ENCODE data around the gene RBL1. TPM values are rescaled to one million over a fixed set of nuclear protein-coding genes. Genes with fewer than 3 reads are reported as not detected.
"Not testable (repeated sequence)": the region's sequence is repeated elsewhere in the genome, so short reads cannot be mapped to it uniquely, and the experiment has no call there.

The RBL1 gene
- total RNA-seq, 1 experiment from 2014 or later: 14.6 TPM

DNA sequence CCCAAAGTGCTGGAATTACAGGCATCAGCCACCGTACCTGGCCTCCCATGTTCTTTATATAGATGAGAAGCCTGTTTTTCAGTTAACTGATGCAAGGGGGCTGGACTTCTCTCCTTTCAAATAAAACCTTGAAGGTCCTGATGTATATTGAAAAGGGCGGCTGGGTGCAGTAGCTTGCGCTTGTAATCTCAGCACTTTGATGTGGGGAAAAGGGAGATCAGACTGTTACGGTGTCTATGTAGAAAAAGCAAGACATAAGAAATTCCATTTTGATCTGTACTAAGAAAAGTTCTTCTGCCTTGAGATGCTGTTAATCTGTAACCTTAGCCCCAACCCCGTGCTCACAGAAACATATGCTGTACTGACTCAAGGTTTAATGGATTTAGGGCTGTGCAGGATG lies 128.2 kb downstream of the RBL1 start:
- no peaks in the 10 kb centered on the region for H4K20me1 ChIP-seq (ENCODE audit: insufficient read depth)
- no peak for DNase-seq
- intact Hi-C loops (cut with micrococcal nuclease; ENCODE audit: unreplicated experiment): no loop called here
- H3K79me2 ChIP-seq (ENCODE audit: low read depth): no peaks in the 10 kb centered on the region
- no peaks in the 10 kb centered on the region for H3F3A ChIP-seq (ENCODE audit: insufficient read depth, low read depth)
- H3K9me3 ChIP-seq (ENCODE audit: insufficient read depth, low read depth): no peaks in the 10 kb centered on the region
- H3K9me2 ChIP-seq (ENCODE audit: insufficient read depth): no peaks in the 10 kb centered on the region
- no peak for TF ChIP-seq EZH2 (IDR thresholded peaks at IDR 0.05; ENCODE audit: low read depth)
- TF ChIP-seq, protein P1, sequence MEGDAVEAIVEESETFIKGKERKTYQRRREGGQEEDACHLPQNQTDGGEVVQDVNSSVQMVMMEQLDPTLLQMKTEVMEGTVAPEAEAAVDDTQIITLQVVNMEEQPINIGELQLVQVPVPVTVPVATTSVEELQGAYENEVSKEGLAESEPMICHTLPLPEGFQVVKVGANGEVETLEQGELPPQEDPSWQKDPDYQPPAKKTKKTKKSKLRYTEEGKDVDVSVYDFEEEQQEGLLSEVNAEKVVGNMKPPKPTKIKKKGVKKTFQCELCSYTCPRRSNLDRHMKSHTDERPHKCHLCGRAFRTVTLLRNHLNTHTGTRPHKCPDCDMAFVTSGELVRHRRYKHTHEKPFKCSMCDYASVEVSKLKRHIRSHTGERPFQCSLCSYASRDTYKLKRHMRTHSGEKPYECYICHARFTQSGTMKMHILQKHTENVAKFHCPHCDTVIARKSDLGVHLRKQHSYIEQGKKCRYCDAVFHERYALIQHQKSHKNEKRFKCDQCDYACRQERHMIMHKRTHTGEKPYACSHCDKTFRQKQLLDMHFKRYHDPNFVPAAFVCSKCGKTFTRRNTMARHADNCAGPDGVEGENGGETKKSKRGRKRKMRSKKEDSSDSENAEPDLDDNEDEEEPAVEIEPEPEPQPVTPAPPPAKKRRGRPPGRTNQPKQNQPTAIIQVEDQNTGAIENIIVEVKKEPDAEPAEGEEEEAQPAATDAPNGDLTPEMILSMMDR (conservative IDR thresholded peaks at IDR 0.05): no peak
- no peak overlapping the region for H3K27ac ChIP-seq
- no peak overlapping the region for H3K4me2 ChIP-seq
- H3K36me3 ChIP-seq (ENCODE audit: low read depth): no peaks in the 10 kb centered on the region
- H3K4me1 ChIP-seq (replicated peaks; ENCODE audit: insufficient read depth): no peaks in the 10 kb centered on the region
- ChIA-PET CTCF (no interaction called here), POLR2A (ENCODE audit: unreplicated experiment) (no interaction called here)
- no TSS peak for BruUV-seq (replicated peaks)
- no peak overlapping the region for H2AFZ ChIP-seq
- no peaks in the 10 kb centered on the region for H3K27me3 ChIP-seq (ENCODE audit: insufficient read depth, low read depth)
- no peak overlapping the region for H3K4me3 ChIP-seq

DNA sequence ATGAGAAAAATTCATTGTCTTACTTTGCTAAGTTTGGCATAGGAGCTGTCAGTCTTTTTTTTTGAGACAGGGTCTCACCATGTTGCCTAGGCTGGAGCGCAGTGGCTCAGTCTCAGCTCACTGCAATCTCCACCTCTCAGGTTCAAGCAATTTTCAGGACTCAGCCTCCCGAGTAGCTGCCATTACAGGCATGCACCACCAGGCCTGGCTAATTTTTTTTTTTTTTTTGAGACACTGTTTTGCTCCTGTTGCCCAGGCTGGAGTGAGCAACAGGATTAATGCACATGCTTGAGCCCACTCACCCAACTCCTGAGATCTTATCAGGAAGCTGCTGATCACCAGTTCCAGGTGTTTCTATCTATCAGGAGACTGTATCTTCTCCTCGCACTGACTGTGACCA lies 128.8 kb downstream of the RBL1 start:
- H3K36me3 ChIP-seq (ENCODE audit: low read depth); H3K27ac ChIP-seq; intact Hi-C loops (cut with micrococcal nuclease; ENCODE audit: unreplicated experiment); BruUV-seq (replicated peaks); H3K79me2 ChIP-seq (ENCODE audit: low read depth); H4K20me1 ChIP-seq (ENCODE audit: insufficient read depth); H3K4me1 ChIP-seq (replicated peaks; ENCODE audit: insufficient read depth); H3K4me3 ChIP-seq; H3K4me2 ChIP-seq; H3K27me3 ChIP-seq (ENCODE audit: insufficient read depth, low read depth); CTCF ChIA-PET; DNase-seq; POLR2A ChIA-PET (ENCODE audit: unreplicated experiment); H3K9me3 ChIP-seq (ENCODE audit: insufficient read depth, low read depth); H3F3A ChIP-seq (ENCODE audit: insufficient read depth, low read depth); H2AFZ ChIP-seq; H3K9me2 ChIP-seq (ENCODE audit: insufficient read depth): not testable (repeated sequence)

DNA sequence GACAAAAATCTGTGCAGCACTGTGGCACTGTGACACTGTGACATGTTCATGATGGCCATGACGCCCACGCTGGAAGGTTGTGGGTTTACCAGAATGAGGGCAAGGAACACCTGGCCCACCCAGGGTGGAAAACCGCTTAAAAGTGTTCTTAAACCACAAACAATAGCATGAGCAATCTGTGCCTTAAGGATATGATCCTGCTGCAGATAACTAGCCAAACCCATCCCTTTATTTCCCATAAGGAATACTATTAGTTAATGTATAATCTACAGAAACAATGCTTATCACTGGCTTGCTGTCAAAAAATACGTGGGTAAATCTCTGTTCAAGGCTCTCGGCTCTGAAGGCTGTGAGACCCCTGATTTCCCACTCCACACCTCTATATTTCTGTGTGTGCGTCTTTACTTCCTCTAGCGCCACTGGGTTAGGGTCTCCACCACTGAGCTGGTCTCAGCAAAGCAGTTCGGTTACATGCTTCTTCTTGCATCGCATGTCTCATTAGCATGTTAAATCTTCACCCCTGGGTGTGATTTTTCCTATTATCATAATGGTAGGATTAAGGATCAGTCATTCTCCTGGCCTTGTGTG lies 133.3 kb downstream of the RBL1 start:
- H3K9me3 ChIP-seq (ENCODE audit: insufficient read depth, low read depth); H3F3A ChIP-seq (ENCODE audit: insufficient read depth, low read depth); H3K4me3 ChIP-seq; H4K20me1 ChIP-seq (ENCODE audit: insufficient read depth); H2AFZ ChIP-seq; CTCF ChIA-PET; intact Hi-C loops (cut with micrococcal nuclease; ENCODE audit: unreplicated experiment); H3K27me3 ChIP-seq (ENCODE audit: insufficient read depth, low read depth); H3K36me3 ChIP-seq (ENCODE audit: low read depth); H3K4me2 ChIP-seq; BruUV-seq (replicated peaks); H3K9me2 ChIP-seq (ENCODE audit: insufficient read depth); H3K4me1 ChIP-seq (replicated peaks; ENCODE audit: insufficient read depth); POLR2A ChIA-PET (ENCODE audit: unreplicated experiment); H3K79me2 ChIP-seq (ENCODE audit: low read depth); DNase-seq; H3K27ac ChIP-seq: not testable (repeated sequence)

DNA sequence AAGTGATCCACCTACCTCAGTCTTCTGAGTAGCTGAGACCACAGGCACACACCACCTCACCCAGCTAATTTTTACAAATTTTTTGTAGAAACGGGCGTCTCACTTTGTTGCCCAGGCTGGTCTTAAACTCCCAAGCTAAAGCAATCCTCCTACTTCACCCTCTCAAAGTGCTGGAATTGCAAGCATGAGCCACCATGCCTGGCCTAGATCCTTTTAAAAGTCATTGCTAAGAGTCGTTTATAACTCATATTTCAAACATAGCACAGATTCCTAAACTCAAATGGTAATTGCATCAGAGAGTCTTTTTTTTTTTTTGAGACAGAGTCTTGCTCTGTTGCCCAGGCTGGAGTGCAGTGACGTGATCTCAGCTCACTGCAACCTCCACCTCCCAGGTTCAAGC lies 136.6 kb downstream of the RBL1 start:
- H3K27ac ChIP-seq: no peak overlapping the region
- no peak overlapping the region for H2AFZ ChIP-seq
- no peak overlapping the region for H3K4me3 ChIP-seq
- no peaks in the 10 kb centered on the region for H3K4me1 ChIP-seq (replicated peaks; ENCODE audit: insufficient read depth)
- no peaks in the 10 kb centered on the region for H3K27me3 ChIP-seq (ENCODE audit: insufficient read depth, low read depth)
- ChIA-PET POLR2A (ENCODE audit: unreplicated experiment) (no interaction called here), CTCF (no interaction called here)
- no TSS peak for BruUV-seq (replicated peaks)
- intact Hi-C loops (cut with micrococcal nuclease; ENCODE audit: unreplicated experiment): no loop called here
- H3K9me3 ChIP-seq (ENCODE audit: insufficient read depth, low read depth): 0 out of 2 replicates have a peak, but pooled peaks cover 2% of the 10 kb centered on the region
- H3K9me2 ChIP-seq (ENCODE audit: insufficient read depth): no peaks in the 10 kb centered on the region
- H3K79me2 ChIP-seq (ENCODE audit: low read depth): no peaks in the 10 kb centered on the region
- H3F3A ChIP-seq (ENCODE audit: insufficient read depth, low read depth): no peaks in the 10 kb centered on the region
- no peaks in the 10 kb centered on the region for H4K20me1 ChIP-seq (ENCODE audit: insufficient read depth)
- H3K36me3 ChIP-seq (ENCODE audit: low read depth): no peaks in the 10 kb centered on the region
- TF ChIP-seq EZH2 (IDR thresholded peaks at IDR 0.05; ENCODE audit: low read depth): no peak
- TF ChIP-seq, protein P1 (conservative IDR thresholded peaks at IDR 0.05): no peak
- no peak overlapping the region for H3K4me2 ChIP-seq
- no peak for DNase-seq

All from PC-9 (cell line).